Right hindlimb (tissue), 1 donor: ENCODE data around the gene TMEM132E.

Source experiments
- DNase-seq: peaks from one replicate; pipeline ENCODE4 v3.0.0-alpha.2; 2018

Gene TMEM132E

GRCh38 chr17:34667656-34668055 lies 88.3 kb downstream of the TMEM132E start:
- DNase-seq: no peak

GRCh38 chr17:34668206-34668605 lies 88.8 kb downstream of the TMEM132E start:
- DNase-seq: no peak

- DNase-seq: no peak
Measured at GRCh38 chr17:34669511-34669910, 90.1 kb downstream of the TMEM132E start.

- no peak for DNase-seq
Measured at GRCh38 chr17:34670618-34671017, 91.2 kb downstream of the TMEM132E start.

GRCh38 chr17:34671191-34671590 lies 91.8 kb downstream of the TMEM132E start:
- DNase-seq: no peak

GRCh38 chr17:34672176-34672785 lies 92.9 kb downstream of the TMEM132E start:
- DNase-seq: no peak

- no peak for DNase-seq
Measured at GRCh38 chr17:34673516-34673915, 94.1 kb downstream of the TMEM132E start.

- no peak for DNase-seq
Measured at GRCh38 chr17:34673995-34674890, 94.9 kb downstream of the TMEM132E start.

GRCh38 chr17:34675143-34675542 lies 95.8 kb downstream of the TMEM132E start:
- no peak for DNase-seq

- no peak for DNase-seq
Measured at GRCh38 chr17:34675605-34676004, 96.2 kb downstream of the TMEM132E start.

- no peak for DNase-seq
Measured at GRCh38 chr17:34680151-34680550, 100.8 kb downstream of the TMEM132E start.

GRCh38 chr17:34682305-34682704 lies 102.9 kb downstream of the TMEM132E start:
- DNase-seq: no peak

- no peak for DNase-seq
Measured at GRCh38 chr17:34683390-34683789, 104.0 kb downstream of the TMEM132E start.
